GM12878 (cell line): Measurements from ENCODE around the gene SYNGR3. TPM values are rescaled to one million over a fixed set of nuclear protein-coding genes. Genes with fewer than 3 reads are reported as not detected.

Experiments used
- ATAC-seq: fragments of 200-7000 bp; cut with Tn5 transposase; 3 replicates; pipeline ENCODE4 v1.9.1; 2020; ENCODE audit warnings: mild to moderate bottlenecking, moderate library complexity
- BruUV-seq: library from RNA; stranded (reverse); fragments of 400-500 nt; replicated peaks from 2 replicates; lab custom pipeline; 2021; lab: Mats Ljungman, UMichigan
- CTCF ChIA-PET: fragments of 300-600 bp; sonication (Branson Sonifier 250); formaldehyde crosslinking; extraction: SDS; loops from one replicate; lab custom pipeline; 2021; ENCODE audit warnings: inconsistent platforms; lab: Yijun Ruan, JAX
- POLR2A ChIA-PET: fragments of 350-600 bp; formaldehyde crosslinking; extraction: SDS; loops from one replicate; lab custom pipeline; 2021; ENCODE audit warnings: inconsistent platforms; lab: Charles Lee
- RAD21 ChIA-PET: fragments of 300-600 bp; sonication (Branson Sonifier 250); formaldehyde crosslinking; loops from one replicate; lab custom pipeline; 2023; ENCODE audit warnings: antibody characterized with exemption; ENCODE audit not compliant: unreplicated experiment; lab: Charles Lee
- SMC1A ChIA-PET: fragments of 300-600 bp; sonication (Branson Sonifier 250); formaldehyde crosslinking; loops from one replicate; lab custom pipeline; 2023; ENCODE audit not compliant: unreplicated experiment, uncharacterized antibody; lab: Charles Lee
- DNase-seq: peaks from one replicate; pipeline ENCODE4 v3.0.0-alpha.2; 2011; ENCODE audit warnings: low read depth, low spot score
- FAIRE-seq: peaks from 3 replicates; lab custom pipeline; 2011; peaks lifted over from hg19 to GRCh38; lab: Jason Lieb, UNC
- H2AFZ ChIP-seq: 2 replicates; pipeline ENCODE4 v1.6.0; 2011; ENCODE audit warnings: low read depth, low read length, control low read depth; ENCODE audit not compliant: control insufficient read depth
- H3K27ac ChIP-seq: 2 replicates; pipeline ENCODE4 v1.5.1; 2011; ENCODE audit warnings: control low read depth; ENCODE audit not compliant: control insufficient read depth, insufficient read depth
- H3K27me3 ChIP-seq, 2 experiments: replicated peaks in 1 of 2; 2 replicates each; pipeline versions ENCODE4 v1.6.0 to v1.6.1; 2011; ENCODE audit warnings: low read length in 1 of 2; ENCODE audit not compliant: control insufficient read depth in 2 of 2, insufficient read depth in 2 of 2
- H3K36me3 ChIP-seq, 2 experiments: 2 replicates each; pipeline ENCODE4 v1.5.1; 2011; ENCODE audit warnings: low read length in 1 of 2; ENCODE audit not compliant: control insufficient read depth in 2 of 2, insufficient read depth in 2 of 2
- H3K4me1 ChIP-seq: 2 replicates; pipeline ENCODE4 v1.6.1; 2011; ENCODE audit warnings: mild to moderate bottlenecking, low read length, moderate library complexity, mixed read lengths; ENCODE audit not compliant: control insufficient read depth, insufficient read depth
- H3K4me2 ChIP-seq: 2 replicates; pipeline ENCODE4 v1.6.0; 2011; ENCODE audit warnings: control low read depth; ENCODE audit not compliant: control insufficient read depth, insufficient read depth
- H3K4me3 ChIP-seq: fragments of 200-600 bp; sonication (generic); 2 replicates; pipeline ENCODE4 v1.5.1; 2016
- H3K79me2 ChIP-seq: 2 replicates; pipeline ENCODE4 v1.6.0; 2011; ENCODE audit warnings: low read length; ENCODE audit not compliant: control insufficient read depth, insufficient read depth
- H3K9ac ChIP-seq: 2 replicates; pipeline ENCODE4 v1.8.0; 2011; ENCODE audit warnings: low read length, control low read depth, mixed read lengths; ENCODE audit not compliant: control insufficient read depth, insufficient read depth
- H3K9me3 ChIP-seq: replicated peaks from 3 replicates; pipeline ENCODE4 v1.5.1; 2011; ENCODE audit warnings: mild to moderate bottlenecking, low read length; ENCODE audit not compliant: control insufficient read depth, insufficient read depth
- H4K20me1 ChIP-seq: 2 replicates; pipeline ENCODE4 v1.6.0; 2011; ENCODE audit not compliant: control insufficient read depth, insufficient read depth
- BACH1 ChIP-seq: fragments of 450-650 bp; IDR thresholded peaks from 2 replicates; pipeline ENCODE4 v1.6.1; 2017; ENCODE audit warnings: mild to moderate bottlenecking, borderline replicate concordance
- BHLHE40 ChIP-seq, 2 experiments: fragments of 450-650 bp in 1 of 2; IDR thresholded peaks; 2 replicates each; pipeline ENCODE4 v1.6.1; 2011 to 2017; ENCODE audit warnings: low read depth in 2 of 2, borderline replicate concordance in 1 of 2, improper control_type of control experiment in 1 of 2, low read length in 1 of 2, mild to moderate bottlenecking in 1 of 2
- BRCA1 ChIP-seq: IDR thresholded peaks from 2 replicates; pipeline ENCODE4 v1.6.1; 2011; ENCODE audit warnings: low read depth, low read length, improper control_type of control experiment
- EP300 ChIP-seq, 2 experiments: fragments of 150-350 bp in 1 of 2; IDR thresholded peaks; 2 replicates each; pipeline ENCODE4 v1.6.1; 2011 to 2012; ENCODE audit warnings: low read depth in 2 of 2, low read length in 2 of 2, borderline replicate concordance in 1 of 2, improper control_type of control experiment in 1 of 2, inconsistent platforms in 1 of 2; ENCODE audit not compliant: control insufficient read depth in 1 of 2
- MEF2B ChIP-seq: fragments of 450-650 bp; IDR thresholded peaks from 2 replicates; pipeline ENCODE4 v1.6.1; 2018; ENCODE audit warnings: mild to moderate bottlenecking, moderate library complexity; ENCODE audit not compliant: partially characterized antibody, poor library complexity, severe bottlenecking
- WGBS: methylation state at CpG from one replicate; pipeline ENCODE4 v1.1.6; 2016; ENCODE audit warnings: low lambda C conversion rate; ENCODE audit not compliant: insufficient replicate concordance, insufficient coverage; ENCODE audit errors: missing lambda C conversion rate; 5-methylcytosine and 5-hydroxymethylcytosine counted together
- in situ Hi-C: fragments of 300-500 bp; cut with MboI; formaldehyde crosslinking; loops from 9 replicates; pipeline ENCODE4 v1.14.3; 2018; ENCODE audit warnings: mixed read lengths
- intact Hi-C: fragments of 100-400 bp; cut with micrococcal nuclease; formaldehyde crosslinking; loops from one replicate; pipeline ENCODE4 v1.14.2; 2022; ENCODE audit not compliant: unreplicated experiment
- polyA plus RNA-seq, 11 experiments: library from polyadenylated mRNA; depleted of rRNA in 4 of 11; unstranded in 6 of 11; stranded (reverse) in 5 of 11; fragments of >200 nt; fragmentation: Nextera tagmentation in 4 of 11; fragmentation: Illumina TruSeq in 1 of 11; extraction: Ambion mirVana in 4 of 11; extraction: Trizol in 1 of 11; gene quantifications; 1 replicate in 1 of 11; 2 replicates in 10 of 11; pipeline versions ENCODE4 v1.2.1 to v1.2.3, GENCODE V29; 2011 to 2016; ENCODE audit warnings: inconsistent platforms in 2 of 11, missing spikeins in 2 of 11, low read depth in 1 of 11
- total RNA-seq, 4 experiments: library from RNA; depleted of rRNA in 3 of 4; stranded (reverse); fragments of >200 nt in 3 of 4; fragmentation: Illumina TruSeq in 1 of 4; extraction: Trizol in 1 of 4; gene quantifications; 2 replicates each; pipeline versions ENCODE4 v1.2.1 to v1.2.3, GENCODE V29; 2013 to 2021
- TF ChIP-seq, protein P1 (sequence below): IDR thresholded peaks from 2 replicates; pipeline ENCODE4 v1.6.1; 2012; ENCODE audit warnings: low read length, inconsistent platforms
- TF ChIP-seq, protein P2 (sequence below): fragments of 450-650 bp; IDR thresholded peaks from 2 replicates; pipeline ENCODE4 v1.6.1; 2017; ENCODE audit warnings: low read depth, mild to moderate bottlenecking, moderate library complexity

SYNGR3 gene
- total and polyA plus RNA-seq, 10 of the 15 experiments (the other 5 are each of a cell fraction or from before 2014, with no cell fraction given) = 1.2 to 18.1 (median 6.6) TPM

DNA sequence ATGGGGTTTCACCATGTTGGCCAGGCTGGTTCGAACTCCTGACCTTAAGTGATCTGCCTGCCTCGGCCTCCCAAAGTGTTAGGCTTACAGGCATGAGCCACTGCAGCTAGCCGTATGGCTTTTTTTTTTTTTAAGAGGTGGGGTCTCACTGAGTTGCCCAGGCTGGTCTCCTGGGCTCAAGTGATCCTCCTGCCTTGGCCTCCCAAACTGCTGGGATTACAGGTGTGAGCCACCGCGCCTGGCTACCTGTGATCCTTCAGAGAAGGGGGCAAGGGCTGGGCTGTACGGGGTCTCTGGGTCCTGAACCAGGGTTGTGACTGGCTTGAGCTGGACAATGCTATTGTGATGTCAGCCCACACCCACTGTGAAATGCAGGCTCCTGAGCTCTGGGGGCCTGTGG is 23.3 kb upstream of the SYNGR3 start, which contains the start of gene RNF151:
Gene RNF151, plus strand, starts transcription at position 397 of the 400 bp plus-strand sequence. CDS start 26 bp downstream, outside the sequence.
- peaks cover 16% of the 10 kb centered on the region for H3K4me1 ChIP-seq
- ChIA-PET RAD21 (interaction anchor here (0.5 kb wide), 1 partner anchor 18 kb away, joined by 3 read pairs; no protein-coding TSS in a partner anchor), SMC1A (no interaction called here), POLR2A (interaction anchor here (0.5 to 3.3 kb wide), 6 partner anchors 8 to 175 kb away, joined by 3 to 25 read pairs (median 4); partner anchors contain the start of gene NOXO1), CTCF (interaction anchor here (1.3 to 1.4 kb wide), 3 partner anchors 15 to 34 kb away, joined by 4 to 5 read pairs (median 4); partner anchors contain the start of gene NOXO1)
- peaks cover 11 to 13% of the 10 kb centered on the region in 2 experiments; a peak in 3 of 4 replicates for H3K36me3 ChIP-seq
- BruUV-seq = no TSS peak
- WGBS = 99% methylated on average over 6 of the region's 6 CpGs
- no peak for ATAC-seq
- H3K9ac ChIP-seq = peak within 1 kb of the TSS; percentile 97
- peaks cover 53% of the 10 kb centered on the region for H3K79me2 ChIP-seq
- H3K4me3 ChIP-seq = peak within 1 kb of the TSS; percentile 83
- intact Hi-C loops = no loop called here
- H3K27me3 ChIP-seq = no peaks in the 10 kb centered on the region
- TF ChIP-seq BACH1 (no peak), EP300 (IDR thresholded peaks at IDR 0.05; ENCODE audit: borderline replicate concordance in 1 of 2, control insufficient read depth in 1 of 2, low read depth in 2 of 2, low read length in 2 of 2) (no peak), BHLHE40 (IDR thresholded peaks at IDR 0.05; ENCODE audit: borderline replicate concordance in 1 of 2, low read depth in 2 of 2, low read length in 1 of 2) (no peak), BRCA1 (no peak), MEF2B (no peak)
- TF ChIP-seq, protein P1, sequence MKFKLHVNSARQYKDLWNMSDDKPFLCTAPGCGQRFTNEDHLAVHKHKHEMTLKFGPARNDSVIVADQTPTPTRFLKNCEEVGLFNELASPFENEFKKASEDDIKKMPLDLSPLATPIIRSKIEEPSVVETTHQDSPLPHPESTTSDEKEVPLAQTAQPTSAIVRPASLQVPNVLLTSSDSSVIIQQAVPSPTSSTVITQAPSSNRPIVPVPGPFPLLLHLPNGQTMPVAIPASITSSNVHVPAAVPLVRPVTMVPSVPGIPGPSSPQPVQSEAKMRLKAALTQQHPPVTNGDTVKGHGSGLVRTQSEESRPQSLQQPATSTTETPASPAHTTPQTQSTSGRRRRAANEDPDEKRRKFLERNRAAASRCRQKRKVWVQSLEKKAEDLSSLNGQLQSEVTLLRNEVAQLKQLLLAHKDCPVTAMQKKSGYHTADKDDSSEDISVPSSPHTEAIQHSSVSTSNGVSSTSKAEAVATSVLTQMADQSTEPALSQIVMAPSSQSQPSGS = no peak
- TF ChIP-seq, protein P2, sequence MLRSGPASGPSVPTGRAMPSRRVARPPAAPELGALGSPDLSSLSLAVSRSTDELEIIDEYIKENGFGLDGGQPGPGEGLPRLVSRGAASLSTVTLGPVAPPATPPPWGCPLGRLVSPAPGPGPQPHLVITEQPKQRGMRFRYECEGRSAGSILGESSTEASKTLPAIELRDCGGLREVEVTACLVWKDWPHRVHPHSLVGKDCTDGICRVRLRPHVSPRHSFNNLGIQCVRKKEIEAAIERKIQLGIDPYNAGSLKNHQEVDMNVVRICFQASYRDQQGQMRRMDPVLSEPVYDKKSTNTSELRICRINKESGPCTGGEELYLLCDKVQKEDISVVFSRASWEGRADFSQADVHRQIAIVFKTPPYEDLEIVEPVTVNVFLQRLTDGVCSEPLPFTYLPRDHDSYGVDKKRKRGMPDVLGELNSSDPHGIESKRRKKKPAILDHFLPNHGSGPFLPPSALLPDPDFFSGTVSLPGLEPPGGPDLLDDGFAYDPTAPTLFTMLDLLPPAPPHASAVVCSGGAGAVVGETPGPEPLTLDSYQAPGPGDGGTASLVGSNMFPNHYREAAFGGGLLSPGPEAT = no peak
- peak within 1 kb of the TSS; percentile 97 for H3K4me2 ChIP-seq
- in situ Hi-C loops = no loop called here
- FAIRE-seq = no peak
- no peak for DNase-seq
- H4K20me1 ChIP-seq = peaks cover 3% of the 10 kb centered on the region; the same call in 1 of the 2 replicates
- H3K27ac ChIP-seq = peak within 1 kb of the TSS; percentile 88
- no peaks in the 10 kb centered on the region for H3K9me3 ChIP-seq
- no peak within 1 kb of the TSS for H2AFZ ChIP-seq
